Measurements from ENCODE around the gene EGLN3. TPM values are rescaled to one million over a fixed set of nuclear protein-coding genes. Genes with fewer than 3 reads are reported as not detected.

The EGLN3 gene
- total and polyA plus RNA-seq, 2 donors (not counting 3 experiments of a cell fraction or from before 2014, with no cell fraction given), result 0.20 TPM; not detected in 1

GRCh38 chr14:33948869-33949408 is 1.9 kb downstream of the EGLN3 start:
- Histone ChIP-seq H3K9me3 (replicated peaks; ENCODE audit: control insufficient read depth, insufficient read depth, low read length) (no peaks in the 10 kb centered on the region), H3K79me2 (ENCODE audit: control insufficient read depth, insufficient read depth, low read length) (no peaks in the 10 kb centered on the region), H3K27me3 (ENCODE audit: control insufficient read depth in 2 of 2, insufficient read depth in 2 of 2, low read length in 2 of 2) (peaks cover 45 to 50% of the 10 kb centered on the region in 2 experiments), H3K4me1 (ENCODE audit: control insufficient read depth, extremely low read depth, insufficient read depth, low read length) (peaks cover 10% of the 10 kb centered on the region), H3K9ac (replicated peaks; ENCODE audit: extremely low read depth, insufficient read depth, low read length) (no peak overlapping the region), H4K20me1 (replicated peaks; ENCODE audit: control insufficient read depth, extremely low read depth, insufficient read depth, low read length) (no peaks in the 10 kb centered on the region), H3K4me2 (ENCODE audit: insufficient read depth, low read length) (no peak overlapping the region), H3K36me3 (ENCODE audit: control insufficient read depth in 2 of 2, extremely low read depth in 1 of 2, insufficient read depth in 2 of 2, low read length in 2 of 2) (no peaks in the 10 kb centered on the region), H2AFZ (ENCODE audit: low read depth, low read length) (no peak overlapping the region), H3K9me1 (replicated peaks; ENCODE audit: control insufficient read depth, extremely low read depth, insufficient read depth, low read length) (no peaks in the 10 kb centered on the region), H3K27ac (ENCODE audit: insufficient read depth, low read depth, low read length) (no peak overlapping the region), H3K4me3 (replicated peaks in 1 of 3; ENCODE audit: insufficient read depth in 1 of 3, low read depth in 1 of 3, low read length in 3 of 3) (no peak overlapping the region)
- POLR2A ChIA-PET, result no interaction called here
- intact Hi-C loops (cut with micrococcal nuclease) (no loop called here), dilution Hi-C loops (cut with MboI; ENCODE audit: extremely low pct_ligation_motif_present, low sequenced_read_pairs) (no loop called here)
- no peak for DNase-seq (ENCODE audit: low read depth, low spot score)
- CTCF ChIA-PET, result no interaction called here
- BruUV-seq (replicated peaks), result no TSS peak
- FAIRE-seq, result no peak
- TF ChIP-seq POLR2AphosphoS5 (IDR thresholded peaks at IDR 0.05; ENCODE audit: insufficient read depth, low read depth, low read length) (no peak), GATA2 (IDR thresholded peaks at IDR 0.05; ENCODE audit: insufficient read depth, insufficient read length, low read depth, low read length) (no peak), POLR2A (IDR thresholded peaks at IDR 0.05; ENCODE audit: low read depth, low read length) (no peak), MAX (IDR thresholded peaks at IDR 0.05; ENCODE audit: insufficient read depth, insufficient read length) (no peak), FOS (IDR thresholded peaks at IDR 0.05; ENCODE audit: borderline replicate concordance, insufficient read depth, low read length) (no peak), JUN (IDR thresholded peaks at IDR 0.05; ENCODE audit: borderline replicate concordance, insufficient read depth, insufficient read length, low read depth) (no peak), EZH2 (IDR thresholded peaks at IDR 0.05; ENCODE audit: borderline replicate concordance, low read depth, low read length, severe bottlenecking) (no peak), MYC (IDR thresholded peaks at IDR 0.05; ENCODE audit: low read depth, low read length) (no peak), CTCF (IDR thresholded peaks at IDR 0.05; ENCODE audit: extremely low read depth in 1 of 2, insufficient read depth in 1 of 2, low read depth in 1 of 2, low read length in 2 of 2) (no peak)

All from endothelial cell of umbilical vein (primary cell).